PC-3 (cell line): ENCODE measurements around the gene KRTAP6-2.

ENCODE experiments used
- CTCF ChIP-seq: fragments of 300-600 bp; sonication (generic); conservative IDR thresholded peaks from 2 replicates; pipeline ENCODE4 v1.5.1; 2017; ENCODE audit warnings: antibody characterized with exemption, low read depth, mild to moderate bottlenecking, low read length
- EZH2 ChIP-seq: fragments of 300-600 bp; sonication (generic); IDR thresholded peaks from one replicate; pipeline ENCODE4 v1.6.1; 2017; ENCODE audit warnings: antibody characterized with exemption, mild to moderate bottlenecking, low read length; ENCODE audit not compliant: unreplicated experiment
- EZH2phosphoT487 ChIP-seq: fragments of 300-600 bp; sonication (generic); IDR thresholded peaks from 2 replicates; pipeline ENCODE4 v1.6.1; 2018; ENCODE audit warnings: mild to moderate bottlenecking, antibody characterized with exemption, low read length, borderline replicate concordance

- TF ChIP-seq EZH2phosphoT487 (no peak), CTCF (no peak), EZH2 (no peak)
These were observed 6.6 kb downstream of the KRTAP6-2 start, which contains the start of gene KRTAP6-3 for GRCh38 chr21:30592140-30592539.
